ENCODE measurements around the gene SOHLH1. TPM values are rescaled to one million over a fixed set of nuclear protein-coding genes. Genes with fewer than 3 reads are reported as not detected.

The SOHLH1 gene
- total and polyA plus RNA-seq, 12 donors = not detected

DNA sequence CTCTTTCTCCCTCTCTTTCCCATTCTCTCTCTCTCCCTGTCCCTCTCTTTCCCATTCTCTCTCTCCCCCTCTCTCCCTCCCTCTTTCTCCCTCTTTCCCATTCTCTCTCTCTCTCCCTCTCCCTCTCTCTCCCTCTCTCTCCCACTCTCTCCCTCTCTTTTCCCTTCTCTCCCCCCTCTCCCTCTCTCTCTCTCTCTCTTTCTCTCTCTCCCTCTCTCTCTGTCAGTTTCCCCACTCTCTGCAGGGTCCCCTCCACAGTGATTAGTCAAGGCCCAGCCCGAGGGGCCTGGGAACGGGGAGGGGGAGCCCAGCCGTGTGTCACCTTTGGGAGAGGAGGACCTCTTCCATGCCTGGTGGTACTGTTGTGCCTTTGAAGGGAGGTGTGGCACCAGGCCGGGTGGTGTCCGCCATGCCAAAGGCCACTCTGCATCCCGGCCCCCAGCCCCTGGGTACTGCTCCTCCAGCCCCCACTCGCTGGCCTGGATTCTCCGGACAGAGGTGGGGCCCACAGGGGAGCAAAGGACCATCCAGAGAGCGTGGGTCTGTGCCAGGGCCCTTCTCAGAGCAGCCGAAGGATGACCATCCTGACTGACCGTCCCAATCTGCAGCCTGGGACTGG, 28.1 kb upstream of the SOHLH1 start:
- intact Hi-C loops (cut with DNase I) = no loop called here
- DNase-seq (no peak), ATAC-seq (no peak)
- Histone ChIP-seq H3K27ac (no peak overlapping the region), H3K4me3 (no peak overlapping the region), H3K9me3 (peaks cover 0 to 20% (median 6%) of the 10 kb centered on the region in 11 donors), H3K27me3 (peaks cover 0 to 35% (median 15%) of the 10 kb centered on the region in 7 donors), H3K4me1 (peaks cover 0 to 3% (median 0%) of the 10 kb centered on the region in 9 donors), H3K36me3 (no peaks in the 10 kb centered on the region)
- WGBS, 2 donors = 56% methylated on average over 11 of the region's 11 CpGs
- TF ChIP-seq, protein P1, sequence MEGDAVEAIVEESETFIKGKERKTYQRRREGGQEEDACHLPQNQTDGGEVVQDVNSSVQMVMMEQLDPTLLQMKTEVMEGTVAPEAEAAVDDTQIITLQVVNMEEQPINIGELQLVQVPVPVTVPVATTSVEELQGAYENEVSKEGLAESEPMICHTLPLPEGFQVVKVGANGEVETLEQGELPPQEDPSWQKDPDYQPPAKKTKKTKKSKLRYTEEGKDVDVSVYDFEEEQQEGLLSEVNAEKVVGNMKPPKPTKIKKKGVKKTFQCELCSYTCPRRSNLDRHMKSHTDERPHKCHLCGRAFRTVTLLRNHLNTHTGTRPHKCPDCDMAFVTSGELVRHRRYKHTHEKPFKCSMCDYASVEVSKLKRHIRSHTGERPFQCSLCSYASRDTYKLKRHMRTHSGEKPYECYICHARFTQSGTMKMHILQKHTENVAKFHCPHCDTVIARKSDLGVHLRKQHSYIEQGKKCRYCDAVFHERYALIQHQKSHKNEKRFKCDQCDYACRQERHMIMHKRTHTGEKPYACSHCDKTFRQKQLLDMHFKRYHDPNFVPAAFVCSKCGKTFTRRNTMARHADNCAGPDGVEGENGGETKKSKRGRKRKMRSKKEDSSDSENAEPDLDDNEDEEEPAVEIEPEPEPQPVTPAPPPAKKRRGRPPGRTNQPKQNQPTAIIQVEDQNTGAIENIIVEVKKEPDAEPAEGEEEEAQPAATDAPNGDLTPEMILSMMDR (IDR thresholded peaks at IDR 0.05) = no peak

DNA sequence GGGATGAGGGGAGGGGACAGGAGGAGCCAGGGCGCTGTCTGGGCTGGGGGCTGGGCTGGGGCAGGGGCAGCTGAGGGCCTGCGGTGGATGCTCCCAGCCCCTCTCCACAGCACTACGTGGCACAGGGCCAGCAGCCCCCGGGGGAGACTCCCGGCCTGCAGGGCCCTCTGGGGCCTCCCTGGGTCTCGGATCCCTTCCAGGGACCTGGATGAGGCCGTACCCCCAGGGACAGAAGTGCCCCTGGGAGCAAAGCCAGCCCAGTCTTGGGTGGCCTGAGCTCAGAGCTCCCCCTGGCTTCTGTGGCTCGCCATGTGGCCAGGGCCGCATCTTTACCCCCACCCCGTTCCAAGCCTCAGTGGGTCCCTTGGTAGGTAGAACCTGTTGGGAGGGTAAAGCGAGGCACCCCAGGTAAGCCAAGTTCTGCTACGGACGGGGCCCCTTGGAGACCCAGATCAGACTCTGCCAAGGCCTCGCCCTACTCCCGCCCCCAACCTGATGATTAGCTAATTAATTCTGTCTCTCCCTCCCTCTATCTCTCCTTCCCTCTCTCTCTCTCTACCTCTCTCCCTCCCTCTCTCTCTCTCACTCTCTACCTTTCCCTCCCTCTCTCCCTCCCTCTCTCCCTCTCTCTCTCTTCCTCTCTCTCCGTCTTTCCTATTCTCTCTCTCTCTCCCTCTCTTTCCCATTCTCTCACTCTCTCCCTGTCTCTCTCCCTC, 27.0 kb upstream of the SOHLH1 start:
- Histone ChIP-seq H3K36me3 (no peaks in the 10 kb centered on the region), H3K4me3 (no peak overlapping the region), H3K27me3 (peaks cover 0 to 35% (median 19%) of the 10 kb centered on the region in 7 donors), H3K27ac (no peak overlapping the region), H3K4me1 (peaks cover 0 to 3% (median 0%) of the 10 kb centered on the region in 9 donors), H3K9me3 (peaks cover 0 to 10% (median 2%) of the 10 kb centered on the region in 11 donors)
- no peak for DNase-seq
- TF ChIP-seq, protein P1 (IDR thresholded peaks at IDR 0.05) = no peak
- WGBS, 2 donors = 59 to 69% methylated on average over 15 to 16 of the region's 16 CpGs
- ATAC-seq = no peak
- intact Hi-C loops (cut with DNase I) = no loop called here

DNA sequence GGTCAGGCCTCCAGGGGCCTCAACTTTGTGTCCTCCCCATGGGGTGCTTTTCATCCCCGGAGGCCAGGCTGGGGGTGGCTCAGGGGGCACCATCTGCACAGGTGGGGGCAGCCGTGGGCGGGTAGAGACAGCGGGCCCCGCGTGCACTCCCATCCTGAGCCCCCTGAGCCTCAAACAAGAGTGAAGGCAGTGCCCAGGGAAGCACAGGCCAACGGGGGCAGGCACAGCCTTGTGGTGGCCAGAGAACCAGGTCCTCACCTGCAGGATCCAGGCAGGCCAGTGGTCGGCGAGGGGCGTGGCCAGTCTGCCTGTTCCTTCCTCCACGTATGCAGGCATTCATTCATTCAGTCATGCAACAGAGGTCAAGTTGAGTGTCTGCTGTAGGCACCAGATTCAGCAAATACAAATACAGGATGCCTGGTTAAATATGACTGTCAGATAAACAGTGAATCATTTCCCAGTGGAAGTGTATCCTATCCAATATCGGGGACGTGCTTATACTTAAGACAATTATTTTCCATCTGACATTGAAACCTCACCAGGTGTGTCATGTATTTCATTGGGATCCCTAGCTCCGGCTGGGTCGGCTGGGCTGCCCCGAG, 25.0 kb upstream of the SOHLH1 start:
- intact Hi-C loops (cut with DNase I) = no loop called here
- Histone ChIP-seq H3K36me3 (no peaks in the 10 kb centered on the region), H3K4me1 (peaks cover 0 to 3% (median 0%) of the 10 kb centered on the region in 9 donors), H3K4me3 (no peak overlapping the region), H3K9me3 (no peaks in the 10 kb centered on the region), H3K27ac (no peak overlapping the region), H3K27me3 (peaks cover 0 to 52% (median 28%) of the 10 kb centered on the region in 7 donors)
- 67 to 68% methylated on average over 16 of the region's 16 CpGs for WGBS, 2 donors
- DNase-seq (no peak), ATAC-seq (peak in 1 of 8 donors; percentile 24)
- TF ChIP-seq, protein P1 (IDR thresholded peaks at IDR 0.05) = no peak

DNA sequence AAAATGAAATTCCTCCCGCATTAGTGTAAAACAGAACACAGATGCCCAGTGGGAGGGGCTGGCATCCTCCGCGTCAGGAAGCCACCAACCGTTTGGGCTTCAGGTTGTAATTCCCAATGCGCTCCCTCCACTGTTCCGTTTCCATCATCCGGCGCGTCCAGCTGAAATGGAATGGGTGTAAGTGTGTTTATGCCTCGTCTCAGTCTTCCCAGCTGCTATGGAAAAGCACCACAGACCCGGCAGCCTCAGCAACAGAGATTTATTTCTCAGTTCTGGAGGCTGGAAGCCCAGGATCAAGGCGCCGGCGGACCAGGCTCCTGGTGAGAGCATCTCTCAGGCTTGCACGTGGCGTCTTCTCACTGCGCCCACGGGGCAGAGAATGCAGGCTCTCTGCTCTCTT, 23.1 kb upstream of the SOHLH1 start:
- intact Hi-C loops (cut with DNase I) = no loop called here
- peaks cover 0 to 3% (median 0%) of the 10 kb centered on the region in 9 donors for H3K4me1 ChIP-seq
- no peak for ATAC-seq
- no peak overlapping the region for H3K4me3 ChIP-seq
- no peak for DNase-seq
- H3K9me3 ChIP-seq = no peaks in the 10 kb centered on the region
- TF ChIP-seq, protein P1 (IDR thresholded peaks at IDR 0.05) = no peak
- no peak overlapping the region for H3K27ac ChIP-seq
- WGBS, 2 donors = 77 to 79% methylated on average over 18 of the region's 18 CpGs
- no peaks in the 10 kb centered on the region for H3K36me3 ChIP-seq
- peaks cover 0 to 67% (median 42%) of the 10 kb centered on the region in 7 donors for H3K27me3 ChIP-seq

Measured in heart right ventricle (tissue), 16 donors.